Vagina (tissue), 2 donors: ENCODE measurements around the gene TCF7L1. TPM values are rescaled to one million over a fixed set of nuclear protein-coding genes. Genes with fewer than 3 reads are reported as not detected.
"Not testable (repeated sequence)": the region's sequence is repeated elsewhere in the genome, so short reads cannot be mapped to it uniquely, and the experiment has no call there.

Experiments used
- DNase-seq, 2 donors: peaks; one replicate each; pipeline ENCODE4 v3.0.0-alpha.2; 2017; ENCODE audit errors: extremely low spot score in 2 of 2
- H3K27ac ChIP-seq: fragments of 200-600 bp; sonication (generic); one replicate; pipeline ENCODE4 v1.5.1; 2019
- H3K27me3 ChIP-seq: fragments of 200-600 bp; sonication (generic); one replicate; pipeline ENCODE4 v1.5.1; 2019
- H3K36me3 ChIP-seq, 2 donors: fragments of 200-600 bp; sonication (generic); one replicate each; pipeline ENCODE4 v1.5.1; 2017 to 2019
- H3K4me1 ChIP-seq: fragments of 200-600 bp; sonication (generic); one replicate; pipeline ENCODE4 v1.5.1; 2019
- H3K4me3 ChIP-seq, 2 donors: fragments of 200-600 bp; sonication (generic); 1 replicate in 1 of 2; 2 replicates in 1 of 2; pipeline ENCODE4 v1.5.1; 2016 to 2019
- H3K9me3 ChIP-seq: fragments of 200-600 bp; sonication (generic); one replicate; pipeline ENCODE4 v1.5.1; 2019
- POLR2A ChIP-seq, 2 donors: fragments of 450-650 bp; IDR thresholded peaks; one replicate each; pipeline ENCODE4 v1.6.1; 2017; ENCODE audit warnings: antibody characterized with exemption in 2 of 2, mild to moderate bottlenecking in 2 of 2, moderate library complexity in 2 of 2
- POLR2AphosphoS5 ChIP-seq, 2 donors: sonication (generic); formaldehyde crosslinking; IDR thresholded peaks; one replicate each; pipeline ENCODE4 v1.9.0; 2017; ENCODE audit warnings: antibody characterized with exemption in 2 of 2, mild to moderate bottlenecking in 2 of 2, low read depth in 1 of 2; ENCODE audit not compliant: insufficient read depth in 1 of 2
- intact Hi-C: fragments of 100-400 bp; cut with DNase I; formaldehyde crosslinking; loops from one replicate; pipeline ENCODE4 v1.15.1; 2023
- total RNA-seq: library from RNA; depleted of rRNA; stranded (reverse); fragments of >200 nt; gene quantifications from one replicate; pipeline ENCODE4 v1.2.3, GENCODE V29; 2016
- TF ChIP-seq, protein P1 (sequence below), 3 experiments: fragments of 450-650 bp in 2 of 3; fragments of 200-600 bp in 1 of 3; sonication (generic) in 1 of 3; IDR thresholded peaks; one replicate each; pipeline ENCODE4 v1.5.1; 2017 to 2019; ENCODE audit warnings: antibody characterized with exemption in 3 of 3, mild to moderate bottlenecking in 2 of 3, moderate library complexity in 2 of 3

The TCF7L1 gene
- total RNA-seq, 1 donor from 2014 or later, result 8.3 TPM

DNA sequence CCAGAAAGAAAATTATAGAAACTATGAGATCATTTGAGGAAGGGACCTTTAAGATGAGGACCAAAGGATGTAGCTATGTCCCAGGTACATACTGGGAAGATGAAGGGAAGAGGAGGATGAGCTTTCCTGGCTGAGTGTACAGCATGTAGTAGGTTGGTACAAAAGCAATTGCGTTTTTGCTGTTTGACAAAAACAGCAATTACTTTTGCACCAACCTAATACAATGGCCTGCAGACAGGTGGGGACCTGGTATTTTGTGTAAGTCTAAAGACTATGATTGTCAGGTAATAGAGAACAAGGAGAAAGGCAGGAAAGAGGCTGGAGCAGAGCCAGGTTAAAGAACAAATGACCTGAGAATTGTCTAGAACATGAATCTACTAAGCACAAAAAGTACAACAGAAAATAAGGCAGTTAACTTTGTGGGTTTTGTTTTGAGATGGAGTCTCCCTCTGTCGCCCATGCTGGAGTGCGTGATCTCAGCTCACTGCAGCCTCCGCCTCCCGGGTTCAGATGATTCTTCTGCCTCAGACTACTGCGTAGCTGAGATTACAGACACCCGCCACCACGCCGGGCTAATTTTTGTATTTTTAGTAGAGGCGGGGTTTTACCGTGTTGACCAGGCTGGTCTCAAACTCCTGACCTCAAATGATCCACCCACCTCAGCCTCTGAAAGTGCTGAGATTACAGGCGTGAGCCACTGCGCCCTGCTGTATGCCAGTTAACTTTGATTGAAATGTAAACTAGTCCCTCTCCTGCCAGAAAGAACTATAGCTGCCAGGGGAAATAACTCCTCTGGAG, 197.8 kb downstream of the TCF7L1 start:
- no peak overlapping the region for H3K27ac ChIP-seq
- DNase-seq, result no peak
- intact Hi-C loops, result no loop called here
- H3K4me1 ChIP-seq, result peaks cover 14% of the 10 kb centered on the region
- H3K4me3 ChIP-seq, result no peak overlapping the region
- no peaks in the 10 kb centered on the region for H3K36me3 ChIP-seq
- H3K9me3 ChIP-seq, result no peaks in the 10 kb centered on the region
- H3K27me3 ChIP-seq, result no peaks in the 10 kb centered on the region
- TF ChIP-seq POLR2AphosphoS5 (IDR thresholded peaks at IDR 0.05; ENCODE audit: insufficient read depth in 1 of 2, low read depth in 1 of 2) (no peak), POLR2A (IDR thresholded peaks at IDR 0.05) (no peak)
- TF ChIP-seq, protein P1, sequence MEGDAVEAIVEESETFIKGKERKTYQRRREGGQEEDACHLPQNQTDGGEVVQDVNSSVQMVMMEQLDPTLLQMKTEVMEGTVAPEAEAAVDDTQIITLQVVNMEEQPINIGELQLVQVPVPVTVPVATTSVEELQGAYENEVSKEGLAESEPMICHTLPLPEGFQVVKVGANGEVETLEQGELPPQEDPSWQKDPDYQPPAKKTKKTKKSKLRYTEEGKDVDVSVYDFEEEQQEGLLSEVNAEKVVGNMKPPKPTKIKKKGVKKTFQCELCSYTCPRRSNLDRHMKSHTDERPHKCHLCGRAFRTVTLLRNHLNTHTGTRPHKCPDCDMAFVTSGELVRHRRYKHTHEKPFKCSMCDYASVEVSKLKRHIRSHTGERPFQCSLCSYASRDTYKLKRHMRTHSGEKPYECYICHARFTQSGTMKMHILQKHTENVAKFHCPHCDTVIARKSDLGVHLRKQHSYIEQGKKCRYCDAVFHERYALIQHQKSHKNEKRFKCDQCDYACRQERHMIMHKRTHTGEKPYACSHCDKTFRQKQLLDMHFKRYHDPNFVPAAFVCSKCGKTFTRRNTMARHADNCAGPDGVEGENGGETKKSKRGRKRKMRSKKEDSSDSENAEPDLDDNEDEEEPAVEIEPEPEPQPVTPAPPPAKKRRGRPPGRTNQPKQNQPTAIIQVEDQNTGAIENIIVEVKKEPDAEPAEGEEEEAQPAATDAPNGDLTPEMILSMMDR (IDR thresholded peaks at IDR 0.05), result no peak

DNA sequence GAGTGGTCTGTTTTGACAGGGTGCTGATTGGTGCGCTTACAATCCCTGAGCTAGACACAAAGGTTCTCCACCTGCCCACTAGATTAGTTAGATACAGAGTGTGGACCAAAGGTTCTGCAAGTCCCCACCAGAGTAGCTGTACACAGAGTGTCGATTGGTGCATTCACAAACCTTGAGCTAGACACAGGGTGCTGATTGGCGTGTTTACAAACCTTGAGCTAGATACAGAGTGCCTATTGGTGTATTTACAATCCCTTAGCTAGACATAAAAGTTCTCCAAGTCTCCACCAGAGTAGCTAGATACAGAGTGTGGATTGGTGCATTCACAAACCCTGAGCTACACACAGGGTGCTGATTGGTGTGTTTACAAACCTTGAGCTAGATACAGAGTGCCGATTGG, 200.7 kb downstream of the TCF7L1 start:
- intact Hi-C loops, result not testable (repeated sequence)

DNA sequence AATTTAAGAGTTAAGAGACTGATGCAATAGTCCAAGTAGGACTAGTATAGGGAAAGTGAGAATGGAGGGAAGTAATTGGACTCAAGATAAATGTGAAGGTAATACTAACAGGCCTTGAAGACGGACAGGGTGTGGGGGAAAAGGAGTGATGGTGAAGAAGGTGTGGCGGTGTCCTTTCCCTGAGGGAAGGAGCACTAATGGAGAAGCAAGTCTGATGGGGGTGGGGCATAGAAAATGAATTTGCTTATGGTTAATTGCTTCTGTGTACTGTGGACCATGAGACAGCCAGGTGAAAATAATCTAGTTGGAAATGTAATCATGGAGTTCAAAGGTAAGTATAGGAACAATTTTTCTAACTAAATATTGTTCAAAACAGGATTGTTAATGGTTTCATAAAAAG, 201.7 kb downstream of the TCF7L1 start:
- H3K27ac ChIP-seq, result no peak overlapping the region
- no peaks in the 10 kb centered on the region for H3K9me3 ChIP-seq
- intact Hi-C loops, result no loop called here
- no peak for DNase-seq
- TF ChIP-seq, protein P1 (IDR thresholded peaks at IDR 0.05), result no peak
- TF ChIP-seq POLR2A (IDR thresholded peaks at IDR 0.05), result no peak
- TF ChIP-seq POLR2AphosphoS5 (IDR thresholded peaks at IDR 0.05; ENCODE audit: insufficient read depth in 1 of 2, low read depth in 1 of 2), result no peak
- H3K36me3 ChIP-seq, result no peaks in the 10 kb centered on the region
- no peaks in the 10 kb centered on the region for H3K4me1 ChIP-seq
- H3K4me3 ChIP-seq, result no peak overlapping the region
- H3K27me3 ChIP-seq, result no peaks in the 10 kb centered on the region

More for the DNA sequence above, 200.7 kb downstream of the TCF7L1 start:
- not testable (repeated sequence) for H3K9me3 ChIP-seq, H3K27ac ChIP-seq, H3K4me1 ChIP-seq, H3K4me3 ChIP-seq, H3K27me3 ChIP-seq, H3K36me3 ChIP-seq, DNase-seq

DNA sequence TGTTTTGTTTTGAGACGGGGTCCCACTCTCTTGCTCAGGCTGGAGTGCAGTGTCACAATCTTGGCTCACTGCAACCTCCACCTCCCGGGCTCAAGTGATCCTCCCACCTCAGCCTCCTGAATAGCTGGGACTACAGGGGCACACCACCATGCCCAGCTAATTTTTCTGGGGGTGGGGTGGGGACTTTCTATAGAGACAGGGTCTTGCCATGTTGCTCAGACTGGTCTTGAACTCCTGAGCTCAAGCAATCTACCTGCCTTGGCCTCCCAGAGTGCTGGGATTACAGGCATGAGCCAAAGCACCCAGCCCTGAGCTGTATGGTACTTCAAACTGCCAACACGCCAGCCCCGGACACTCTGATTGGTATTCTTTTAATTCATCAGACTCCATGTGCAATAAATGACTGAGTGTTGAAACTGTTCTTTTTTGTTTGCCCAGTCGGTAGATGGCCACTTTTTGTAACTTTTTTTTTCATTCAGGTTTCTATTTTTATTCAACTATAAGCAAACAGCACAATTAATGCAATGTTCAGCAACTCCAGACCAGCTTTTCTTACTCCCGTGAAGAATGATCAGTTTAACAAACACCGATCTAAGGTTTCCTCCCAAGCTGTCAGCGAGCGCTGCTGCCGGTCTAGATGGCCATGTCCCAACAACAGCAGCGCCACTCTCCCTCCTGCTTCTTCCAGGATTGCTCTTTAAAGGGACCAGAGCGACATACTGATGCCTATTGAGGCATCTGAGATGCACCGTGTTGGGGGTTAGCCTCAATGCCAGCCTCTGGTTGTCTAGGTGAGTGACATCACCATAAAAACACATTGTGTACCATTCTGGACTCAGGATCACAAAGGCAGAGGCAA, 207.1 kb downstream of the TCF7L1 start:
- intact Hi-C loops, result no loop called here
- no peak for TF ChIP-seq POLR2AphosphoS5 (IDR thresholded peaks at IDR 0.05; ENCODE audit: insufficient read depth in 1 of 2, low read depth in 1 of 2)
- TF ChIP-seq, protein P1 (IDR thresholded peaks at IDR 0.05), result no peak
- TF ChIP-seq POLR2A (IDR thresholded peaks at IDR 0.05), result no peak
- H3K27ac ChIP-seq, result no peak overlapping the region
- peaks cover 0 to 7% of the 10 kb centered on the region in 2 donors for H3K36me3 ChIP-seq
- no peak for DNase-seq
- H3K9me3 ChIP-seq, result no peaks in the 10 kb centered on the region
- no peak overlapping the region for H3K4me3 ChIP-seq
- H3K27me3 ChIP-seq, result no peaks in the 10 kb centered on the region
- H3K4me1 ChIP-seq, result no peaks in the 10 kb centered on the region

DNA sequence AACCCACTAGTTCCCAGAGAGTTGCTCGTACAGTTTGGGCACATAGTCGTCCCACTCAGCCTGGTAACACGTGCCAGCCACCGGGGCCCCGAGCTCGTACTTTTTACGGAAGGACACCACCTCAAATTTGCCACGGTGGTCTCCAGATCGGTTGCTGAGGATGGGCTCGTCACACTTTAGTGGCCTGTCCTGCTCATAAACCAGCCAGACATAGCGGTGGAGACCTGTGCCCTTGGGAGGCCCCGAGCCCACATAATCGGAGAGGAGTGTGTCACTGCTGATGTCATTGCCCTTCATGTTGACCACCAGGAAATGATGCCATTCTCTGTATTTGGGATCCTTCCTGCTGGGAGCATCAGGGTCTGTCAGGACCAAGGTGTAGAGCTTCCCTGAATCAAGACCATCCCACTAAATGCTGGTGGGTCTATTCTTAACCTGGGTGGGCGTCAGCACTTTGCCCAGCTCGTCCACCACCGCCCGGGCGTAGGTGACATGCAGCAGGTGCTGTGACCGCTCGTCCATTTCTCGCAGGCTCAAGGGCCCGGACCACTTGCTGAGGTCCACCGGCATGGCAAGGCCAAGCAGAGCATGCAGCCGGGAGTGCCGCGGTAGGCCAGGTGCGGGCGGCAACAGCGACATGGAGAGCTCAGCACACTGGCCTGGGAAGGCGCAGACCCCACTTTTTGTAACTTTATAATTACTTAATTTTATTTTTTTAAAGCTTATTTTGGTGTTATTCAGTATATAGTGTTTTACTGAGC, 208.3 kb downstream of the TCF7L1 start:
- H3K36me3 ChIP-seq, result peaks cover 0 to 19% of the 10 kb centered on the region in 2 donors
- H3K4me1 ChIP-seq, result no peaks in the 10 kb centered on the region
- no peaks in the 10 kb centered on the region for H3K27me3 ChIP-seq
- no peak for TF ChIP-seq POLR2AphosphoS5 (IDR thresholded peaks at IDR 0.05; ENCODE audit: insufficient read depth in 1 of 2, low read depth in 1 of 2)
- TF ChIP-seq POLR2A (IDR thresholded peaks at IDR 0.05), result no peak
- TF ChIP-seq, protein P1 (IDR thresholded peaks at IDR 0.05), result no peak
- H3K27ac ChIP-seq, result no peak overlapping the region
- H3K9me3 ChIP-seq, result no peaks in the 10 kb centered on the region
- DNase-seq, result no peak
- intact Hi-C loops, result no loop called here
- H3K4me3 ChIP-seq, result no peak overlapping the region
